ENCODE results near the gene BRD8. TPM values are rescaled to one million over a fixed set of nuclear protein-coding genes. Genes with fewer than 3 reads are reported as not detected.

The BRD8 gene
- total and polyA plus RNA-seq, 10 of the 15 experiments (the other 5 are each of a cell fraction or from before 2014, with no cell fraction given), result 28.1 to 78.5 (median 44.5) TPM

GRCh38 chr5:138224712-138225111, 46.3 kb upstream of the BRD8 start:
- ATAC-seq (no peak), FAIRE-seq (no peak), DNase-seq (ENCODE audit: low read depth, low spot score) (no peak)
- SMC1A ChIA-PET (ENCODE audit: uncharacterized antibody, unreplicated experiment), result interaction anchor here (1.0 kb wide), 1 partner anchor 31 kb away, joined by 3 read pairs; no protein-coding TSS in a partner anchor
- TF ChIP-seq CEBPB (IDR thresholded peaks at IDR 0.05; ENCODE audit: borderline replicate concordance in 1 of 2, low read depth in 2 of 2, low read length in 2 of 2) (no peak), ZNF592 (IDR thresholded peaks at IDR 0.05) (no peak), BHLHE40 (IDR thresholded peaks at IDR 0.05; ENCODE audit: borderline replicate concordance in 1 of 2, low read depth in 2 of 2, low read length in 1 of 2) (no peak), POLR2AphosphoS2 (IDR thresholded peaks at IDR 0.05; ENCODE audit: low read depth, low read length) (no peak), TCF3 (IDR thresholded peaks at IDR 0.05; ENCODE audit: borderline replicate concordance, insufficient read depth, low read depth, low read length) (no peak), ATF7 (IDR thresholded peaks at IDR 0.05; ENCODE audit: low read depth) (no peak), NFYB (IDR thresholded peaks at IDR 0.05; ENCODE audit: insufficient read depth, low read depth, low read length) (no peak), CHD1 (IDR thresholded peaks at IDR 0.05; ENCODE audit: low read depth, low read length) (no peak), CTCF (IDR thresholded peaks at IDR 0.05 in 2 of 3, conservative IDR thresholded peaks at IDR 0.05 in 1 of 3; ENCODE audit: control insufficient read depth in 2 of 3, extremely low read depth in 1 of 3, insufficient read depth in 1 of 3, low read depth in 3 of 3, low read length in 3 of 3) (no peak), KDM1A (IDR thresholded peaks at IDR 0.05; ENCODE audit: borderline replicate concordance) (no peak)
- Histone ChIP-seq H3K27me3 (replicated peaks in 1 of 2; ENCODE audit: control insufficient read depth in 2 of 2, insufficient read depth in 2 of 2, low read length in 1 of 2) (no peaks in the 10 kb centered on the region; a peak in 1 of 4 replicates), H3K9me3 (replicated peaks; ENCODE audit: control insufficient read depth, insufficient read depth, low read length) (peaks cover 3% of the 10 kb centered on the region; the same call in 1 of the 3 replicates), H3K4me1 (ENCODE audit: control insufficient read depth, insufficient read depth, low read length) (no peaks in the 10 kb centered on the region), H3K79me2 (ENCODE audit: control insufficient read depth, insufficient read depth, low read length) (no peaks in the 10 kb centered on the region), H2AFZ (ENCODE audit: control insufficient read depth, low read depth, low read length) (no peak overlapping the region), H3K36me3 (ENCODE audit: control insufficient read depth in 2 of 2, insufficient read depth in 2 of 2, low read length in 1 of 2) (no peaks in the 10 kb centered on the region), H3K27ac (ENCODE audit: control insufficient read depth, insufficient read depth) (no peak overlapping the region), H3K4me3 (no peak overlapping the region), H4K20me1 (ENCODE audit: control insufficient read depth, insufficient read depth) (no peaks in the 10 kb centered on the region), H3K4me2 (ENCODE audit: control insufficient read depth, insufficient read depth) (no peak overlapping the region), H3K9ac (ENCODE audit: control insufficient read depth, insufficient read depth, low read length) (no peak overlapping the region)
- intact Hi-C loops (cut with micrococcal nuclease; ENCODE audit: unreplicated experiment), result no loop called here
- CTCF ChIA-PET, result no interaction called here
- 72% methylated on average over 6 of the region's 6 CpGs for WGBS (ENCODE audit: insufficient coverage, insufficient replicate concordance, low lambda C conversion rate, missing lambda C conversion rate)
- POLR2A ChIA-PET, result interaction anchor here (0.9 kb wide), 1 partner anchor 11 kb away, joined by 3 read pairs; no protein-coding TSS in a partner anchor
- BruUV-seq (replicated peaks), result no TSS peak
- RAD21 ChIA-PET (ENCODE audit: unreplicated experiment), result no interaction called here
- in situ Hi-C loops (cut with MboI), result no loop called here
